ENCODE data around the gene ACP4.
"Not testable (repeated sequence)": the region's sequence is repeated elsewhere in the genome, so short reads cannot be mapped to it uniquely, and the experiment has no call there.

ACP4 gene

DNA sequence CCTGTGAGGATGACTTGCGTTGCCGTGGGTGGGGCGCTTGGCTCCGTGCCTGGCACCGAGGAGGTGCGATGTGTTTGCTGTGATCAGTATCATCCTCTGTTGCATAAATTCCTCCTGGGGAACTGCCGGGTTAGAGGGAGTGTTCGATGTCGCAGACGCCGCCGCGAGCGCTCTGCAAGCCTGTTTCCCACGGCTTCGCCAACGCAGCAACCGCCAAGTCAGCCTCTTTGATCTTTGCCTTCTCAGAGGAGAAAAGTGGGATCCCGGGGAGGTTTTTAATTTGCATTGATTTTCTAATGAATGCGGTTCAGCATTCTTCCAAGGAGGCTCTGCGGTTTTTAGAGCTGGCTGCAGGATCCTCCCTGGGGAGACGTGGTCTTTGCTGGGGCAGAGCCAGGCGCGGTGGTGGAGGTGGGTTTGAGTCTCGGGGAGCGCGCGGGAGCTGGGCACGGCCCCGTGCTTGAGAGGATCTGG, 12.3 kb upstream of the ACP4 start:
- DNase-seq = no peak

GRCh38 chr19:50778906-50779430, 11.2 kb upstream of the ACP4 start:
- DNase-seq = no peak

GRCh38 chr19:50779504-50780457, 10.4 kb upstream of the ACP4 start:
- DNase-seq = no peak

DNA sequence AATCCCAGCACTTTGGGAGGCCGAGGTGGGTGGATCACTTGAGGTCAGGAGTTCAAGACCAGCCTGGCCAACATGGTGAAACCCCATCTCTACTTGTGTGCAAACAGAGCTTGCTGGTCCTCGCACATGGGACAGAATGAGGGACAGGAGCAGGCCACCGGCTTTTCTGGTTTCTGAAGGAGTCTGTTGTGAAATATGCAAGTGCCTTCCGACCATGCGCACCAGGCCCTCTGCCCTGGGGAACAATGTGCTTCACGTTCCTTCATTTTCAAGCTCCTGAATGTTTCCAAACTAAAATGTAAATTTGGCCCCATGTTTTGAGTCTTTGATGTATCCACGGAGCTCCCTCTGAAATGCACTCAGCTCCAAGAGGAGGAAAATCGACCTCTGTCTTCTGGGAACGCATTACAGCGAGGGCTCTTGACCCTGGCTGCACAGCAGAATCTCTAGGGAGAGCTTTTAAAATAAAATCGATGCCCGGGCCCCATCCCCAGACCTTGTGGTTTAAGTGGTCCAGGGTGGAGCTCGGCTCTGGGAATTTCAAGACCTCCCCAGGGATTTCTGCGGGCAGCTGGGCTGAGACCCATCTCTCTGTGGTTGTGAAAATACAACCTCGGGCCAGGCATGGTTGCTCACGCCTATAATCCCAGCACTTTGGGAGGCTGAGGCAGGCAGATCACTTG, 9.3 kb upstream of the ACP4 start:
- DNase-seq = no peak

DNA sequence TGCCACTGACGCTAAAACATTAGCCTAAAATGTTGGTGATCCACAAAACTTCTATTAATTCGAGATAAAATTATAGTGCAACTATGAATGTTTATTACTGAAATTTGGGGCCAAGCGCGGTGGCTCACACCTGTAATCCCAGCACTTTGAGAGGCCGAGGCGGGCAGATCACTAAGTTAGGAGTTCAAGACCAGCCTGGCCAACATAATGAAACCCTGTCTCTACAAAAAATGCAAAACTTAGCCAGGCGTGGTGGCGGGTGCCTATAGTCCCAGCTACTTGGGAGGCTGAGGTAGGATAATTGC, 6.4 kb upstream of the ACP4 start:
- DNase-seq = not testable (repeated sequence)

- DNase-seq = no peak
Measured at GRCh38 chr19:50784710-50785109, 5.5 kb upstream of the ACP4 start.

DNA sequence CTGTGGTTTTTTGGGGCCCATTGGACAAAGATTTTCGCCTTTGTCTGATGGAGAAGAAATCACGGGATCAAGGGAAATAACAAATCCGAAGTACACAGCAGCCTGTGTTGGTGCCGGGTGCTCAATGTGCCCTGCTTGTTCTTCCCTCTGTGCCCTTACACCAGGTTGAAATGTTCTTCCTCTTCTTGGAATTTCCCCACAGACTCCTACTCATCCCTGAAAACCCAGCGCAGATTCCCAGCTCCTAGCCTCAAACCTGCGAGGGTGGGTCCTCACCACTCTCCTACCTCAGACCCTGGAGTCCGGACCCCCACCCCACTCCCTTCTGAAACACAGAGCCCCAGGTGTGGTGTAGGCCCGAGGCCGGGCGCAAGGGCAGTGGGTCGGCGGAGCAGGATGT, 4.9 kb upstream of the ACP4 start:
- no peak for DNase-seq

- no peak for DNase-seq
Measured at GRCh38 chr19:50790922-50791467, 780 bp downstream of the ACP4 start.

GRCh38 chr19:50791594-50792271, 1.5 kb downstream of the ACP4 start:
- DNase-seq = no peak

GRCh38 chr19:50792272-50793250, 2.3 kb downstream of the ACP4 start:
- DNase-seq = no peak

DNA sequence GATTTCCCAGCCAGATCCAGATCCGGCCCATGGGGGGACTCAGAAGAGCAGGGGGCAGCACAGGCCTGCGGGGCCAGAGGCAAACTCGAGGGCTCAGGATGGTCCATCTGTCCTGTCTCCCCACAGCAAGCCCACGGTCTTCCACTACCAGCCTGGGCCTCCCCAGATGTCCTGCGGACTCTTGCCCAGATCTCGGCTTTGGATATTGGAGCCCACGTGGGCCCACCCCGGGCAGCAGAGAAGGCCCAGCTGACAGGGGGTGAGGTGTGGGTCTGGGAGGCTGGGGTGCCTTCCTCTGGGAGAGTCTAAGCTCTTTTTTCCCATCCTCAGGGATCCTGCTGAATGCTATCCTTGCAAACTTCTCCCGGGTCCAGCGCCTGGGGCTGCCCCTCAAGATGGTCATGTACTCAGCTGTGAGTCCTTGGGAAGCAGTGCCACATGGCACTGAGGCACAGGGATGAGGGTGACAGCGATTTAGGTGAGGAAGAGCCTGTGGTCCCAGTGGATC, 3.4 kb downstream of the ACP4 start:
- no peak for DNase-seq

GRCh38 chr19:50794074-50794875, 4.1 kb downstream of the ACP4 start:
- DNase-seq = no peak

DNA sequence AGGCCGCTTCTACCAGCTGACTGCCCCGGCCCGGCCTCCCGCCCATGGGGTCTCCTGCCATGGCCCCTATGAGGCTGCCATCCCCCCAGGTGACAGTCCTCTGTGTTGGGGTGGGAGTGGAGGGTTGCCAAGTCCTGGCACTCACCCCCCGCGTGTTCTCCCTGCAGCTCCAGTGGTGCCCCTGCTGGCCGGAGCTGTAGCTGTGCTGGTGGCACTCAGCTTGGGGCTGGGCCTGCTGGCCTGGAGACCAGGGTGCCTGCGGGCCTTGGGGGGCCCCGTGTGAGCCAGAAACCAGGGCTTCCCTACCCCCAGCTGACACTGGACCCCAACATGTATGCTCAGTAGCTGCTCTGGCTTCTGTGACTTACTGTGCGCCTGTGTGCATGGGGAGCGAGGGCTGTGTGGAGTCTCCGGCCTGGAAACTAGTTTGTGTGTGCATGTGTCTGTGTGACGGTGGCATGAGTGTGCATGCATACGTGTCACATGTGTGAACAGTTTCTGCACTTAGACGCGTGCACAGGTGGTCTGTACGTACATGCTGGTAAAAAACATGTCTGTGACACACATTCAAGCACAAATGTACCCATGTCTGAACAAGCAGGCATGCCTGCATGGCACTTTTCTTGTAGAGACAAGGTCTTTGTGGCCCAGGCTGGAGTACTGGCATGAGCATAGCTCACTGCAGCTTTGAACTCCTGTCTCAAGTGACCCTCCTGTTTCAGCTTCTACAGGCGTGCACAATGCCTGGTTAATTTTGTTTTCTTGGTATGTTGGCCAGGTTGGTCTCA, 4.9 kb downstream of the ACP4 start:
- no peak for DNase-seq

DNA sequence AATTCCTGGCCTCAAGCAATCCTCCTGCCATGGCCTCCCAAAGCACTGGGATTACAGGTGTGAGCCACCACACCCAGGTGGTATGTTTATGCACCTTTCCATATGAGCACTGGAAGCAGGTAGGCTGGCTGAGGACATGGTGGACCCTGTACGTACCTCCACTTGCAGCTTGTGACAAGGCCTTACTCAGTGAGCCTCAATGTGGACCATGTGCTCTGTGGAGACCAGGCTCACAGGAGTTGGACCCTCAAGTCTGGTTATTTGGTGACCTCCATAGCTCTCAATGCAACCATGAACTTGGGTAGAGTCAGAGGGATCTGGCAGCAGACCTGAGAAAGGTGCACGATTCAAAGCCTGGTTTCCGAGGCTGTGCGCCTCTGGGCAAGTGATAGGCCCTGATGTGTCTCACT, 5.5 kb downstream of the ACP4 start:
- no peak for DNase-seq

DNA sequence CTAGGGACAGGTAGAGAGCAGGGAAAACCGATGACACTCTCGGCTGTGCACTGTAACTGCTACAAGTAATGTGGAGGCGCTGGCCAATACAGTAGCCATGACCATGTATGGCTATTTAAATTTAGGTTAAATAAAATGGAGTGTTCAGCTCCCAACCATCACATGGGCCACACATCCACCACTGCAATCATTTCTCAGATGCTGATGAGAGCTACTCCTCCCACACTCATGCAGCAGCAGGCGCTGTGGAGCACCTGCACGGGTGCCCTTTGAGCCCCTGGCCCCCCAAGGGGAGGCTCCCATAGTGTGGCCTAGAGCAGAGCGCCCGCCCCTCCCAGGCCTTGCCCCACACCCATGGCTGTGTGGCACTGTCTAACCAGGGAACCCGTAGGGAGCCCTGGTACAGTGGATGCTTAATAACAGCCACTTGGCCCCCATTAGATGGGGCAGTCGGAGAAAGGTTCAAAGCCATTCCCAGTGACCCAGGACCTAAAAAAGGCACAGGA, 6.0 kb downstream of the ACP4 start:
- no peak for DNase-seq

GRCh38 chr19:50796634-50797428, 6.6 kb downstream of the ACP4 start:
- no peak for DNase-seq

GRCh38 chr19:50797429-50797780, 7.2 kb downstream of the ACP4 start:
- DNase-seq = no peak

- DNase-seq = no peak
Measured at GRCh38 chr19:50797781-50798658, 7.8 kb downstream of the ACP4 start.

Measured in NCI-H187 treated with DMSO at 0.1 percent for 48 hours (cell line).